Measurements from ENCODE around the gene MAP7D3.

- TF ChIP-seq NR1H2 (CRISPR knock-in tag; IDR thresholded peaks at IDR 0.05) (no peak), TSHZ1 (CRISPR knock-in tag; IDR thresholded peaks at IDR 0.05) (no peak), EZH2 (IDR thresholded peaks at IDR 0.05; ENCODE audit: borderline replicate concordance, low read depth, low read length) (no peak), TEAD2 (tag; IDR thresholded peaks at IDR 0.05) (no peak), HDGF (IDR thresholded peaks at IDR 0.05) (no peak), POLR2AphosphoS5 (IDR thresholded peaks at IDR 0.05; ENCODE audit: control insufficient read depth, insufficient read depth, low read depth, low read length) (no peak), ARID1B (IDR thresholded peaks at IDR 0.05) (no peak), PBX2 (CRISPR knock-in tag; IDR thresholded peaks at IDR 0.05; ENCODE audit: low read depth) (no peak), PBX2 (tag; conservative IDR thresholded peaks at IDR 0.05; ENCODE audit: low read depth) (no peak), TAF1 (IDR thresholded peaks at IDR 0.05; ENCODE audit: control insufficient read depth, extremely low read depth, insufficient read depth, low read length, severe bottlenecking) (no peak), LCOR (CRISPR knock-in tag; IDR thresholded peaks at IDR 0.05) (no peak), ZNF274 (IDR thresholded peaks at IDR 0.05; ENCODE audit: borderline replicate concordance, low read depth, low read length) (no peak), NR2F6 (CRISPR knock-in tag; IDR thresholded peaks at IDR 0.05) (no peak), ILF3 (IDR thresholded peaks at IDR 0.05; ENCODE audit: borderline replicate concordance) (no peak)
Observed at GRCh38 chrX:136250191-136251040, 784 bp downstream of the MAP7D3 start.
